ENCODE measurements around the gene RNGTT. TPM values are rescaled to one million over a fixed set of nuclear protein-coding genes. Genes with fewer than 3 reads are reported as not detected.

The RNGTT gene
- total RNA-seq, 2 experiments from 2014 or later, result 11.6 to 12.4 TPM

- Mint-ChIP-seq H3K9me3 (no peaks in the 10 kb centered on the region), H3K36me3 (ENCODE audit: low read depth) (no peaks in the 10 kb centered on the region), H3K27me3 (peaks cover 4% of the 10 kb centered on the region), H3K4me3 (no peak overlapping the region), H3K4me1 (ENCODE audit: low read depth) (no peaks in the 10 kb centered on the region), H3K27ac (no peak overlapping the region)
- Histone ChIP-seq H3K9me3 (ENCODE audit: control insufficient read depth in 1 of 2, insufficient read depth in 1 of 2, low read length in 2 of 2) (peaks cover 0 to 6% of the 10 kb centered on the region in 2 experiments), H3K4me1 (ENCODE audit: insufficient read depth, low read length) (no peaks in the 10 kb centered on the region), H3K27me3 (ENCODE audit: control insufficient read depth in 1 of 2, insufficient read depth in 2 of 2, low read length in 2 of 2) (no peaks in the 10 kb centered on the region), H3K27ac (ENCODE audit: low read depth in 1 of 2, low read length in 2 of 2) (no peak overlapping the region), H3K36me3 (ENCODE audit: insufficient read depth, low read length) (no peaks in the 10 kb centered on the region), H3K4me3 (ENCODE audit: low read length) (no peak overlapping the region)
- ChIA-PET POLR2A (no interaction called here), CTCF (no interaction called here)
- ATAC-seq (ENCODE audit: poor library complexity) (no peak), DNase-seq (no peak)
- no peak for TF ChIP-seq CTCF (IDR thresholded peaks at IDR 0.05)
- intact Hi-C loops (cut with DNase I, micrococcal nuclease), result no loop called here
These were observed 400.8 kb downstream of the RNGTT start for GRCh38 chr6:88562353-88563276.

GRCh38 chr6:88561954-88562315 lies 401.5 kb downstream of the RNGTT start:
- no peak overlapping the region for H3K27ac Mint-ChIP-seq
- ChIA-PET CTCF (no interaction called here), POLR2A (no interaction called here)
- DNase-seq, result no peak
- no peak for ATAC-seq (ENCODE audit: poor library complexity)
- intact Hi-C loops (cut with DNase I, micrococcal nuclease), result no loop called here
- no peaks in the 10 kb centered on the region for H3K27me3 ChIP-seq (ENCODE audit: control insufficient read depth in 1 of 2, insufficient read depth in 2 of 2, low read length in 2 of 2)
- no peak overlapping the region for H3K27ac ChIP-seq (ENCODE audit: low read depth in 1 of 2, low read length in 2 of 2)
- H3K27me3 Mint-ChIP-seq, result peaks cover 4% of the 10 kb centered on the region
- H3K9me3 ChIP-seq (ENCODE audit: control insufficient read depth in 1 of 2, insufficient read depth in 1 of 2, low read length in 2 of 2), result peaks cover 0 to 6% of the 10 kb centered on the region in 2 experiments
- no peaks in the 10 kb centered on the region for H3K4me1 ChIP-seq (ENCODE audit: insufficient read depth, low read length)
- H3K36me3 ChIP-seq (ENCODE audit: insufficient read depth, low read length), result no peaks in the 10 kb centered on the region
- no peaks in the 10 kb centered on the region for H3K4me1 Mint-ChIP-seq (ENCODE audit: low read depth)
- no peaks in the 10 kb centered on the region for H3K9me3 Mint-ChIP-seq
- no peak overlapping the region for H3K4me3 ChIP-seq (ENCODE audit: low read length)
- H3K4me3 Mint-ChIP-seq, result no peak overlapping the region
- TF ChIP-seq CTCF (IDR thresholded peaks at IDR 0.05), result no peak
- H3K36me3 Mint-ChIP-seq (ENCODE audit: low read depth), result no peaks in the 10 kb centered on the region

- DNase-seq (no peak), ATAC-seq (ENCODE audit: poor library complexity) (no peak)
- no peaks in the 10 kb centered on the region for H3K4me1 ChIP-seq (ENCODE audit: insufficient read depth, low read length)
- intact Hi-C loops (cut with DNase I, micrococcal nuclease), result no loop called here
- Mint-ChIP-seq H3K27me3 (no peaks in the 10 kb centered on the region), H3K27ac (no peak overlapping the region), H3K9me3 (no peaks in the 10 kb centered on the region), H3K4me3 (no peak overlapping the region), H3K36me3 (ENCODE audit: low read depth) (no peaks in the 10 kb centered on the region), H3K4me1 (ENCODE audit: low read depth) (no peaks in the 10 kb centered on the region)
- no peak overlapping the region for H3K27ac ChIP-seq (ENCODE audit: low read depth in 1 of 2, low read length in 2 of 2)
- ChIA-PET CTCF (no interaction called here), POLR2A (no interaction called here)
- no peak for TF ChIP-seq CTCF (IDR thresholded peaks at IDR 0.05)
- no peak overlapping the region for H3K4me3 ChIP-seq (ENCODE audit: low read length)
- H3K9me3 ChIP-seq (ENCODE audit: control insufficient read depth in 1 of 2, insufficient read depth in 1 of 2, low read length in 2 of 2), result peaks cover 0 to 6% of the 10 kb centered on the region in 2 experiments
- H3K36me3 ChIP-seq (ENCODE audit: insufficient read depth, low read length), result no peaks in the 10 kb centered on the region
- no peaks in the 10 kb centered on the region for H3K27me3 ChIP-seq (ENCODE audit: control insufficient read depth in 1 of 2, insufficient read depth in 2 of 2, low read length in 2 of 2)
These were observed 402.1 kb downstream of the RNGTT start for GRCh38 chr6:88561034-88561953.

Other genes with a start within 250 kb of the RNGTT start
- gene PNRC1, start 117.1 kb upstream of the RNGTT start, total RNA-seq, result 1,000 to 10,000 TPM in 1 of 2 experiments, 100 to 1,000 TPM in 1; 974 to 1,023 TPM
- not detected for gene SRSF12, start 154.5 kb upstream of the RNGTT start, total RNA-seq
- 1 to 10 TPM; 5.2 to 5.3 TPM for gene PM20D2, start 182.4 kb upstream of the RNGTT start, total RNA-seq

Measured in CD4-positive, alpha-beta T cell (primary cell).